Peyer's patch (tissue), 4 donors: ENCODE data around the gene SLC35E1.

Source experiments
- CTCF ChIP-seq, 6 experiments: fragments of 450-650 bp in 4 of 6; fragments of 200-600 bp in 2 of 6; sonication (generic) in 1 of 6; IDR thresholded peaks; one replicate each; pipeline ENCODE4 v1.5.1; 2017 to 2019; ENCODE audit warnings: antibody characterized with exemption in 6 of 6, mild to moderate bottlenecking in 3 of 6, moderate library complexity in 1 of 6
- POLR2A ChIP-seq, 2 donors: fragments of 450-650 bp; IDR thresholded peaks; one replicate each; pipeline ENCODE4 v1.5.1; 2017; ENCODE audit warnings: antibody characterized with exemption in 2 of 2, mild to moderate bottlenecking in 2 of 2, moderate library complexity in 2 of 2

- TF ChIP-seq CTCF (IDR thresholded peaks at IDR 0.05) = no peak
- TF ChIP-seq POLR2A (IDR thresholded peaks at IDR 0.05) = no peak
Measured at GRCh38 chr19:16521715-16522289, 50.4 kb downstream of the SLC35E1 start.
